Measurements from ENCODE around the gene NDE1.

DNA sequence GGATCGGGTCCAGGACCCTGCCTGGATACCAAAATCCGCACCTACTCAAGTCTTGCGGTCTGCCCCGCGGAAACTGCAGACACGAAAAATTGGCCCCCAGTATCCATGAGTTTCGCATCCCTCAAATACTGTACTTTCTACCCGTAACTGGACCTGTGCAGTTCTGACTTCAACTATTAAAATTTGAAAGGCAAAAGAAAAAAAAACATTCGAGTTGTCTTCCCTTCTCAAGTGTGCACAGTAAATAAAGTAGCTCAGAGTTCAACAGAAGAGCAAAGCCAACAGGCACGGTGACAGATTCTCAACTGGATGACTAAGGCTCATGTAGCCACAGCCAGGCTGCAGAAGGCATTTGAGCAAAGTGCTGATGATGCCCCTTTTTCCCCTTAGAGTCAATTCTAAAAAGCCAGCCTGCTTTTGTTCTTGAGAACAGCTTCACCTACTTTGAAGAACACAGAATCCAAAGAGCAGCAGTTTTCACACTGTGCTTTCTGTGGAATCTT lies 39.6 kb upstream of the NDE1 start:
- TF ChIP-seq POLR2AphosphoS5 (IDR thresholded peaks at IDR 0.05; ENCODE audit: low read depth, low read length) (no peak), POLR2A (IDR thresholded peaks at IDR 0.05; ENCODE audit: low read depth, low read length) (no peak), TAF1 (IDR thresholded peaks at IDR 0.05; ENCODE audit: borderline replicate concordance, low read depth, low read length) (no peak)

Data from GM12892 (cell line).